Stimulated activated CD8-positive, alpha-beta memory T cell treated with anti-CD3 and anti-CD28 coated beads, Interleukin-15, amount 100 ng/mL, for 24 hours (primary cell): ENCODE measurements around the gene MCEMP1.

ENCODE experiments used
- DNase-seq: peaks from one replicate; pipeline ENCODE4 v3.0.0-alpha.2; 2020; ENCODE audit warnings: low read depth

Gene MCEMP1

GRCh38 chr19:7698583-7698982 is 21.7 kb downstream of the MCEMP1 start:
- no peak for DNase-seq

GRCh38 chr19:7699003-7699402 is 22.1 kb downstream of the MCEMP1 start:
- no peak for DNase-seq

- no peak for DNase-seq
These were observed 22.8 kb downstream of the MCEMP1 start for GRCh38 chr19:7699417-7700401.

- DNase-seq: no peak
These were observed 24.3 kb downstream of the MCEMP1 start for GRCh38 chr19:7701049-7701653.

- no peak for DNase-seq
These were observed 25.0 kb downstream of the MCEMP1 start, which contains the start of gene FCER2 for GRCh38 chr19:7701654-7702457. Gene FCER2 (minus strand): TSS chr19:7702131. CDS start chr19:7699760, 2,371 bp downstream.

- no peak for DNase-seq
These were observed 26.4 kb downstream of the MCEMP1 start for GRCh38 chr19:7703332-7703731.

GRCh38 chr19:7704280-7705060 is 27.6 kb downstream of the MCEMP1 start:
- no peak for DNase-seq

- DNase-seq: peak; percentile 37
These were observed 28.7 kb downstream of the MCEMP1 start for GRCh38 chr19:7705387-7706187.

- no peak for DNase-seq
These were observed 29.5 kb downstream of the MCEMP1 start for GRCh38 chr19:7706188-7706954.

- no peak for DNase-seq
These were observed 30.1 kb downstream of the MCEMP1 start for GRCh38 chr19:7706955-7707456.

GRCh38 chr19:7709932-7710460 is 33.1 kb downstream of the MCEMP1 start:
- DNase-seq: no peak

GRCh38 chr19:7710616-7711015 is 33.7 kb downstream of the MCEMP1 start:
- no peak for DNase-seq

- DNase-seq: no peak
These were observed 38.8 kb downstream of the MCEMP1 start for GRCh38 chr19:7715671-7716070.

- no peak for DNase-seq
These were observed 39.9 kb downstream of the MCEMP1 start for GRCh38 chr19:7716762-7717161.

GRCh38 chr19:7718668-7719067 is 41.8 kb downstream of the MCEMP1 start:
- DNase-seq: no peak

GRCh38 chr19:7720351-7720750 is 43.5 kb downstream of the MCEMP1 start:
- no peak for DNase-seq

GRCh38 chr19:7722231-7722651 is 45.4 kb downstream of the MCEMP1 start:
- no peak for DNase-seq

- DNase-seq: no peak
These were observed 48.9 kb downstream of the MCEMP1 start for GRCh38 chr19:7725791-7726190.

GRCh38 chr19:7729211-7729610 is 52.3 kb downstream of the MCEMP1 start:
- DNase-seq: no peak
